HepG2 (cell line): Measurements from ENCODE around the gene SMG7. TPM values are rescaled to one million over a fixed set of nuclear protein-coding genes. Genes with fewer than 3 reads are reported as not detected.
A peak's percentile ranks its signal among the peaks of the same experiment; 100 is the strongest.

ENCODE experiments used
- ATAC-seq: fragments of 200-7000 bp; cut with Tn5 transposase; 3 replicates; pipeline ENCODE4 v1.9.1; 2020; ENCODE audit warnings: mild to moderate bottlenecking, moderate library complexity
- BruUV-seq: library from RNA; stranded (reverse); fragments of 400-500 nt; replicated peaks from 2 replicates; lab custom pipeline; 2021; lab: Mats Ljungman, UMichigan
- CTCF ChIA-PET: fragments of 300-600 bp; formaldehyde crosslinking; extraction: SDS; loops from one replicate; lab custom pipeline; 2021; ENCODE audit warnings: low total read pairs, inconsistent platforms, low intra/inter-chr PET ratio; lab: Yijun Ruan, JAX
- POLR2A ChIA-PET: fragments of 350-600 bp; sonication (Branson Sonifier 250); formaldehyde crosslinking; loops from one replicate; lab custom pipeline; 2020; ENCODE audit warnings: antibody characterized with exemption, inconsistent platforms; lab: Yijun Ruan, JAX
- DNase-seq: peaks from one replicate; pipeline ENCODE4 v3.0.0-alpha.2; 2015; ENCODE audit warnings: low spot score
- FAIRE-seq: peaks from 3 replicates; lab custom pipeline; 2011; peaks lifted over from hg19 to GRCh38; lab: Jason Lieb, UNC
- H2AFZ ChIP-seq: one replicate; pipeline ENCODE4 v1.6.1; 2011; ENCODE audit warnings: low read length, inconsistent platforms
- H3K27ac ChIP-seq: fragments of 300-600 bp; 3 replicates; pipeline ENCODE4 v1.8.0; 2011; ENCODE audit warnings: mixed run types, mild to moderate bottlenecking, mixed read lengths, low read length, inconsistent platforms; ENCODE audit not compliant: insufficient read depth; ENCODE audit errors: extremely low read length
- H3K27me3 ChIP-seq, 2 experiments: fragments of 200-600 bp in 1 of 2; 2 replicates in 1 of 2; 3 replicates in 1 of 2; pipeline versions ENCODE4 v1.6.0 to v1.8.0; 2011; ENCODE audit warnings: low read length in 2 of 2, mild to moderate bottlenecking in 2 of 2, moderate library complexity in 2 of 2, inconsistent platforms in 1 of 2; ENCODE audit not compliant: insufficient read depth in 2 of 2, control insufficient read depth in 1 of 2
- H3K36me3 ChIP-seq, 2 experiments: fragments of 200-600 bp in 1 of 2; replicated peaks in 1 of 2; 2 replicates in 1 of 2; 3 replicates in 1 of 2; pipeline versions ENCODE4 v1.5.1 to v1.8.0; 2011; ENCODE audit warnings: low read length in 2 of 2, inconsistent platforms in 1 of 2; ENCODE audit not compliant: insufficient read depth in 2 of 2, control insufficient read depth in 1 of 2
- H3K4me1 ChIP-seq: 2 replicates; pipeline ENCODE4 v1.5.1; 2012; ENCODE audit warnings: low read length, inconsistent platforms; ENCODE audit not compliant: insufficient read depth
- H3K4me2 ChIP-seq: 2 replicates; pipeline ENCODE4 v1.6.0; 2011; ENCODE audit warnings: low read depth, low read length, inconsistent platforms
- H3K4me3 ChIP-seq, 3 experiments: fragments of 200-600 bp in 1 of 3; sonication (generic), shearing (Covaris generic) in 1 of 3; replicated peaks in 1 of 3; 2 replicates each; pipeline ENCODE4 v1.5.1; 2011 to 2016; ENCODE audit warnings: low read length in 3 of 3, inconsistent platforms in 2 of 3, low read depth in 2 of 3, mild to moderate bottlenecking in 2 of 3, control low read depth in 1 of 3, mixed read lengths in 1 of 3; ENCODE audit not compliant: insufficient read depth in 1 of 3
- H3K79me2 ChIP-seq: one replicate; pipeline ENCODE4 v1.6.1; 2011; ENCODE audit warnings: low read length, inconsistent platforms; ENCODE audit not compliant: insufficient read depth
- H3K9ac ChIP-seq: 2 replicates; pipeline ENCODE4 v1.6.0; 2011; ENCODE audit warnings: mild to moderate bottlenecking, low read depth, low read length, inconsistent platforms; ENCODE audit not compliant: insufficient read depth
- H3K9me3 ChIP-seq: 2 replicates; pipeline ENCODE4 v1.5.1; 2012; ENCODE audit warnings: mild to moderate bottlenecking, low read length
- H4K20me1 ChIP-seq: 2 replicates; pipeline ENCODE4 v1.6.0; 2011; ENCODE audit warnings: inconsistent platforms, mild to moderate bottlenecking, low read length, moderate library complexity; ENCODE audit not compliant: insufficient read depth
- ARNTL ChIP-seq: sonication (generic); formaldehyde crosslinking; IDR thresholded peaks from 2 replicates; pipeline ENCODE4 v1.4.0; 2020; ENCODE audit warnings: mild to moderate bottlenecking, missing genetic modification reagents
- IRX3 ChIP-seq: sonication (generic); formaldehyde crosslinking; IDR thresholded peaks from 2 replicates; pipeline ENCODE4 v1.8.1; 2023; ENCODE audit warnings: mild to moderate bottlenecking, low read depth, missing genetic modification reagents, borderline replicate concordance
- JUNB ChIP-seq: sonication (generic); formaldehyde crosslinking; IDR thresholded peaks from 2 replicates; pipeline ENCODE4 v1.8.0; 2022; ENCODE audit warnings: missing genetic modification reagents, mild to moderate bottlenecking, borderline replicate concordance
- ZC3H4 ChIP-seq: sonication (generic); formaldehyde crosslinking; IDR thresholded peaks from 2 replicates; pipeline ENCODE4 v1.4.0; 2020; ENCODE audit warnings: missing genetic modification reagents, borderline replicate concordance
- ZNF83 ChIP-seq: sonication (generic); formaldehyde crosslinking; IDR thresholded peaks from 2 replicates; pipeline ENCODE4 v1.4.0; 2020; ENCODE audit warnings: missing genetic modification reagents, mild to moderate bottlenecking, borderline replicate concordance
- ZSCAN20 ChIP-seq: sonication (generic); formaldehyde crosslinking; IDR thresholded peaks from 2 replicates; pipeline ENCODE4 v1.4.0; 2020; ENCODE audit warnings: missing genetic modification reagents, mild to moderate bottlenecking, borderline replicate concordance
- WGBS: methylation state at CpG from one replicate; pipeline ENCODE4 v1.1.6; 2017; ENCODE audit warnings: low lambda C conversion rate; 5-methylcytosine and 5-hydroxymethylcytosine counted together
- in situ Hi-C: cut with HindIII; loops from 2 replicates; pipeline ENCODE4 v1.10.0; 2017; ENCODE audit warnings: low pct_unique_long_range_greater_than_20kb; ENCODE audit not compliant: extremely low pct_ligation_motif_present
- intact Hi-C: fragments of 100-400 bp; cut with micrococcal nuclease; formaldehyde crosslinking; loops from one replicate; pipeline ENCODE4 v1.10.0; 2022; ENCODE audit not compliant: unreplicated experiment
- polyA plus RNA-seq, 8 experiments: library from polyadenylated mRNA; depleted of rRNA in 3 of 8; stranded (reverse) in 7 of 8; unstranded in 1 of 8; fragments of >200 nt; fragmentation: Illumina TruSeq in 4 of 8; extraction: Trizol in 4 of 8; gene quantifications; 2 replicates each; pipeline versions ENCODE4 v1.2.1 to v1.2.3, GENCODE V29; 2011 to 2016; ENCODE audit warnings: low read depth in 4 of 8, missing spikeins in 1 of 8, mixed read lengths in 1 of 8; ENCODE audit not compliant: insufficient read depth in 1 of 8
- total RNA-seq, 5 experiments: library from RNA; depleted of rRNA; stranded (reverse); fragments of >200 nt; fragmentation: Illumina TruSeq; extraction: Trizol; gene quantifications; 2 replicates each; pipeline ENCODE4 v1.2.3, GENCODE V29; 2016; ENCODE audit warnings: low read depth in 1 of 5
- TF ChIP-seq, protein P1 (sequence below), 2 experiments: sonication (generic) in 1 of 2; formaldehyde crosslinking in 1 of 2; IDR thresholded peaks; 2 replicates each; pipeline versions ENCODE4 v1.4.0 to v1.6.1; 2018 to 2020; ENCODE audit warnings: missing genetic modification reagents in 2 of 2, borderline replicate concordance in 1 of 2, low read depth in 1 of 2, mild to moderate bottlenecking in 1 of 2, missing biosample characterization in 1 of 2
- TF ChIP-seq, protein P2 (sequence below): sonication (generic); formaldehyde crosslinking; IDR thresholded peaks from 2 replicates; pipeline ENCODE4 v1.8.1; 2022; ENCODE audit warnings: low read depth, mild to moderate bottlenecking, missing genetic modification reagents

The SMG7 gene
- total and polyA plus RNA-seq, 2 of the 13 experiments (the other 11 are each of a cell fraction or from before 2014, with no cell fraction given) = 14.9 to 27.9 TPM

DNA sequence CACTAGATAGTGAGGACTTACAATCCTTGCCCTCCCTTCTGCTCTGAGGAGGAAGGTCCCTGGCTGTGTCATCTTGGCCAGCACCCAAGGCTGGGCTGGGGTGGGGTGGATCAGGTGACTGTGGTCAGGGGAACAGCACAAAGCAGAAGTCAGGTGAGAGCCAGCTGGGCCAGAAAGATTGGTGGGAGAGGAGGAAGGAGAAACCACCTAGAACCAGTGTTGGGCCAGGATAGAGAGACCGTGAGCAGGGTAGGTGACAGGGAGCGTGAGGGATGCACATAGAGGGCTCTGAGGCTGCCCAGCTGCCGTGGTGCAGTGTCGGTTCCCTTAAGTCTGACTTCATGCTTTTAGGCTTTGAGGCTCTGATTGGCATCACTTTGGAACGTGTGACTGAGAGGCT, 95.3 kb downstream of the SMG7 start:
- BruUV-seq = no TSS peak
- Histone ChIP-seq H2AFZ (no peak overlapping the region), H3K9me3 (no peaks in the 10 kb centered on the region), H3K4me3 (no peak overlapping the region), H3K36me3 (no peaks in the 10 kb centered on the region), H3K4me2 (no peak overlapping the region), H3K27me3 (no peaks in the 10 kb centered on the region), H3K79me2 (no peaks in the 10 kb centered on the region), H3K9ac (no peak overlapping the region), H4K20me1 (no peaks in the 10 kb centered on the region), H3K4me1 (peaks cover 22% of the 10 kb centered on the region), H3K27ac (no peak overlapping the region)
- DNase-seq = no peak
- CTCF ChIA-PET = no interaction called here
- no peak for FAIRE-seq
- in situ Hi-C loops = loop anchor here (25.0 kb wide), 1 partner anchor 280 kb away; no protein-coding TSS in a partner anchor
- TF ChIP-seq ZC3H4 (CRISPR knock-in tag) = no peak
- peak; percentile 15 for ATAC-seq
- intact Hi-C loops = no loop called here
- POLR2A ChIA-PET = no interaction called here
- 48% methylated on average over 4 of the region's 5 CpGs for WGBS

DNA sequence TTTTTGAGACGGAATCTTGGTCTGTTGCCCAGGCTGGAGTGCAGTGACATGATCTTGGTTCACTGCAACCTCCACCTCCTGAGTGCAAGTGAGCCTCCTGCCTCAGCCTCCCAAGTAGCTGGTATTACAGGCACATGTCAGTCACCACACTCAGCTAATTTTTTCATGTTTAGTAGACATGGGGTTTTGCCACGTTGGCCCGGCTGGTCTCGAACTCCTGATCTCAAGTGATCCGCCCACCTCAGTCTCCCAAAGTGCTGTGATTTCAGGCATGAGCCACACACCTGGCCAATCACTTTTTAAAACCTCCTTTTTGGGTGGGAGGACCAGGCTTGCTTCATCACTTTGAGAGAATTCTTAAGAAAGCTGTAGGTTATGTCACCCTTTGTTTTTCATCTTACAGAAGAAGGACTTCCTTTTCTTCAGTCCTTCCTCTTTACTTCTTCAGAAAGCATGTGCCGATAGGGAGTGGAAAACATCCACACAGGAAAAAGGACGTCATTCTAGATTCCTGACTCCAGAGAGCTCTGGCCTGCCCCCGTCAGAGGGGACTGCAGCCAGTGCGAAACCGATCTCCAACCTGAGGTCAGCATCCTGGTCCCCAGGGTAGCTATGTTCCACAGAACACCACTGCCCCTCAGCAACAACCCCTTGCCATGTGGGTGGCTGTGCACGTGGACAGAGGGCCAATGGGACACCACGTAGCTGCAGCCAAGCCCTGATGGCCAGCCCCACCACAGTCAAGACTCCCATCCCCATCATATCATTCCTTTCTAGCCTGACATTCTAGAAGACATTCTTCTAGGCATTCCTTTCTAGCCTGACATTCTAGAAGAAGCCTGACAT, 96.1 kb downstream of the SMG7 start:
- WGBS = 75% methylated on average over 10 of the region's 12 CpGs
- BruUV-seq = no TSS peak
- Histone ChIP-seq H2AFZ (no peak overlapping the region), H3K9me3 (no peaks in the 10 kb centered on the region), H3K27ac (no peak overlapping the region), H3K4me1 (peaks cover 22% of the 10 kb centered on the region), H3K4me2 (no peak overlapping the region), H3K9ac (no peak overlapping the region), H3K79me2 (no peaks in the 10 kb centered on the region), H3K4me3 (no peak overlapping the region), H3K36me3 (no peaks in the 10 kb centered on the region), H4K20me1 (no peaks in the 10 kb centered on the region), H3K27me3 (no peaks in the 10 kb centered on the region)
- DNase-seq = no peak
- POLR2A ChIA-PET = no interaction called here
- CTCF ChIA-PET = no interaction called here
- intact Hi-C loops (no loop called here), in situ Hi-C loops (loop anchor here (25.0 kb wide), 1 partner anchor 281 kb away; no protein-coding TSS in a partner anchor)
- FAIRE-seq = no peak
- ATAC-seq = peak; percentile 11; the same call in 1 of the 3 replicates
- TF ChIP-seq ZNF83 (CRISPR knock-in tag) (no peak), ARNTL (CRISPR knock-in tag) (no peak), IRX3 (CRISPR knock-in tag) (no peak), JUNB (no peak), ZSCAN20 (CRISPR knock-in tag) (no peak)
- TF ChIP-seq, protein P1, sequence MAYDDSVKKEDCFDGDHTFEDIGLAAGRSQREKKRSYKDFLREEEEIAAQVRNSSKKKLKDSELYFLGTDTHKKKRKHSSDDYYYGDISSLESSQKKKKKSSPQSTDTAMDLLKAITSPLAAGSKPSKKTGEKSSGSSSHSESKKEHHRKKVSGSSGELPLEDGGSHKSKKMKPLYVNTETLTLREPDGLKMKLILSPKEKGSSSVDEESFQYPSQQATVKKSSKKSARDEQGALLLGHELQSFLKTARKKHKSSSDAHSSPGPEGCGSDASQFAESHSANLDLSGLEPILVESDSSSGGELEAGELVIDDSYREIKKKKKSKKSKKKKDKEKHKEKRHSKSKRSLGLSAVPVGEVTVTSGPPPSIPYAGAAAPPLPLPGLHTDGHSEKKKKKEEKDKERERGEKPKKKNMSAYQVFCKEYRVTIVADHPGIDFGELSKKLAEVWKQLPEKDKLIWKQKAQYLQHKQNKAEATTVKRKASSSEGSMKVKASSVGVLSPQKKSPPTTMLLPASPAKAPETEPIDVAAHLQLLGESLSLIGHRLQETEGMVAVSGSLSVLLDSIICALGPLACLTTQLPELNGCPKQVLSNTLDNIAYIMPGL (CRISPR knock-in tag; IDR thresholded peaks at IDR 0.05; ENCODE audit: borderline replicate concordance in 1 of 2, low read depth in 1 of 2) = no peak
- TF ChIP-seq, protein P2, sequence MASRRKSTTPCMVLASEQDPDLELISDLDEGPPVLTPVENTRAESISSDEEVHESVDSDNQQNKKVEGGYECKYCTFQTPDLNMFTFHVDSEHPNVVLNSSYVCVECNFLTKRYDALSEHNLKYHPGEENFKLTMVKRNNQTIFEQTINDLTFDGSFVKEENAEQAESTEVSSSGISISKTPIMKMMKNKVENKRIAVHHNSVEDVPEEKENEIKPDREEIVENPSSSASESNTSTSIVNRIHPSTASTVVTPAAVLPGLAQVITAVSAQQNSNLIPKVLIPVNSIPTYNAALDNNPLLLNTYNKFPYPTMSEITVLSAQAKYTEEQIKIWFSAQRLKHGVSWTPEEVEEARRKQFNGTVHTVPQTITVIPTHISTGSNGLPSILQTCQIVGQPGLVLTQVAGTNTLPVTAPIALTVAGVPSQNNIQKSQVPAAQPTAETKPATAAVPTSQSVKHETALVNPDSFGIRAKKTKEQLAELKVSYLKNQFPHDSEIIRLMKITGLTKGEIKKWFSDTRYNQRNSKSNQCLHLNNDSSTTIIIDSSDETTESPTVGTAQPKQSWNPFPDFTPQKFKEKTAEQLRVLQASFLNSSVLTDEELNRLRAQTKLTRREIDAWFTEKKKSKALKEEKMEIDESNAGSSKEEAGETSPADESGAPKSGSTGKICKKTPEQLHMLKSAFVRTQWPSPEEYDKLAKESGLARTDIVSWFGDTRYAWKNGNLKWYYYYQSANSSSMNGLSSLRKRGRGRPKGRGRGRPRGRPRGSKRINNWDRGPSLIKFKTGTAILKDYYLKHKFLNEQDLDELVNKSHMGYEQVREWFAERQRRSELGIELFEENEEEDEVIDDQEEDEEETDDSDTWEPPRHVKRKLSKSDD (CRISPR knock-in tag) = no peak
